Measurements from ENCODE around the gene FILIP1L. TPM values are rescaled to one million over a fixed set of nuclear protein-coding genes. Genes with fewer than 3 reads are reported as not detected.

Gene FILIP1L
- polyA plus RNA-seq, 3 donors, result 0.13 to 0.40 (median 0.25) TPM

DNA sequence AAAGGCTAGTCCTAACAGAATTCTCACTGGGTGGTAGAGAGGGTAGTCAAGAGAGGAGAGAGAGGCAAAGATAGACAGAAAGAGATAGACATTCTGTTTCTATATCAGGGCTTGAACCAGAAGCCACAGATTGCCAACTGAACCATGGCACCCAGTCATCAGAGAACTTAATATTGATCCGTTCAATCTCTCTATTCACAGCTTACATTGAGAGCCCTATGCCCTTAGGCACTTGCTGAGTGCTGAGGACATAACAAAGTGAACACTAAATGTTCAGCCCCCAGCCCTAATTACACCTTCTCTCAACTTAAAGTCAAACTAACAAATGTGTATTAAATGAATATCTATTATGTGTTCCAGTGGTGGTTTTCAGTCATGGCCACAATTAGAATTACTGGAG is 124.1 kb downstream of the FILIP1L start:
- Mint-ChIP-seq H3K4me1 (peaks cover 2% of the 10 kb centered on the region), H3K27ac (no peak overlapping the region)

DNA sequence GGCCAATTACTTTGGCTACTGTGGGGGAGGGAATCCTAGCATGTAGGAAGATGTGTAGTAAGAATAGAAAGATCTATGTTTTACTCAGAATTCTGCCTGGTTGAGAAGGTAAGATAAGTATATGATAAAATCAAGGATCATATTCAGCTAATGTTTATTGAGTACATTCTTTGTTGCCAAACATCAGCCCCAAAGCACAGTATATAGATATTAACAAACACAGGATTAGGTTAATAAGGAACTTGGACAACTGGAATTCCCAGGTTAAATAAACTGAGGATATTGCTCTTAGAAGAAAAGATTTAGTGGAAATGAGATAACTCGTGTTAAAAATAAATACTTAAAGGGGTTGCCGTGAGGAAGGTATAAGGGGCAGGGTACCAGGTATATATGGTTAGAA is 129.6 kb downstream of the FILIP1L start:
- no peak for TF ChIP-seq CTCF (IDR thresholded peaks at IDR 0.05)
- H3K9me3 ChIP-seq (replicated peaks in 1 of 2; ENCODE audit: control insufficient read depth in 1 of 2, insufficient read depth in 1 of 2, low read length in 2 of 2), result no peaks in the 10 kb centered on the region
- no peak overlapping the region for H3K9ac ChIP-seq (ENCODE audit: insufficient read depth, low read length, poor library complexity, severe bottlenecking)
- no peaks in the 10 kb centered on the region for H3K36me3 Mint-ChIP-seq
- H3K27ac Mint-ChIP-seq, result no peak overlapping the region
- no peaks in the 10 kb centered on the region for H3K36me3 ChIP-seq (replicated peaks in 1 of 2; ENCODE audit: control insufficient read depth in 1 of 2, insufficient read depth in 2 of 2, low read length in 2 of 2)
- no peaks in the 10 kb centered on the region for H3K27me3 ChIP-seq (ENCODE audit: control insufficient read depth in 2 of 2, insufficient read depth in 2 of 2, low read length in 2 of 2)
- no peaks in the 10 kb centered on the region for H3K79me2 ChIP-seq (ENCODE audit: insufficient read depth, low read length)
- no peak for DNase-seq
- no peaks in the 10 kb centered on the region for H3K27me3 Mint-ChIP-seq (ENCODE audit: low read depth in 3 of 3)
- H3K4me2 ChIP-seq (replicated peaks; ENCODE audit: extremely low read depth, low read length, poor library complexity, severe bottlenecking), result no peak overlapping the region
- intact Hi-C loops (cut with micrococcal nuclease), result no loop called here
- peaks cover 2% of the 10 kb centered on the region for H3K4me1 Mint-ChIP-seq
- no peak overlapping the region for H3K4me3 Mint-ChIP-seq
- no peak overlapping the region for H3K4me3 ChIP-seq (replicated peaks in 1 of 3; ENCODE audit: low read depth in 2 of 3, low read length in 3 of 3)
- no peaks in the 10 kb centered on the region for H4K20me1 ChIP-seq (ENCODE audit: insufficient read depth, low read length)
- H3K27ac ChIP-seq (ENCODE audit: low read depth in 1 of 2, low read length in 2 of 2), result no peak overlapping the region
- H3K9me3 Mint-ChIP-seq, result peaks cover 0 to 2% (median 0%) of the 10 kb centered on the region in 7 donors
- no peaks in the 10 kb centered on the region for H3K4me1 ChIP-seq (ENCODE audit: control insufficient read depth in 1 of 2, insufficient read depth in 2 of 2, low read length in 2 of 2)
- no CpG with 5 or more reads among the region's 2 CpGs for whole genome bisulfite sequencing (ENCODE audit: insufficient coverage)
- no peak overlapping the region for H2AFZ ChIP-seq (ENCODE audit: insufficient read depth, low read depth, low read length, poor library complexity, severe bottlenecking)

More for the DNA sequence above, 124.1 kb downstream of the FILIP1L start:
- Histone ChIP-seq H3K4me1 (ENCODE audit: control insufficient read depth in 1 of 2, insufficient read depth in 2 of 2, low read length in 2 of 2) (no peaks in the 10 kb centered on the region), H2AFZ (ENCODE audit: insufficient read depth, low read depth, low read length, poor library complexity, severe bottlenecking) (no peak overlapping the region), H3K4me3 (replicated peaks in 1 of 3; ENCODE audit: low read depth in 2 of 3, low read length in 3 of 3) (no peak overlapping the region), H3K4me2 (replicated peaks; ENCODE audit: extremely low read depth, low read length, poor library complexity, severe bottlenecking) (no peak overlapping the region), H4K20me1 (ENCODE audit: insufficient read depth, low read length) (no peaks in the 10 kb centered on the region), H3K36me3 (replicated peaks in 1 of 2; ENCODE audit: control insufficient read depth in 1 of 2, insufficient read depth in 2 of 2, low read length in 2 of 2) (no peaks in the 10 kb centered on the region), H3K79me2 (ENCODE audit: insufficient read depth, low read length) (no peaks in the 10 kb centered on the region), H3K9me3 (replicated peaks in 1 of 2; ENCODE audit: control insufficient read depth in 1 of 2, insufficient read depth in 1 of 2, low read length in 2 of 2) (peaks cover 6 to 8% of the 10 kb centered on the region in 2 donors), H3K27me3 (ENCODE audit: control insufficient read depth in 2 of 2, insufficient read depth in 2 of 2, low read length in 2 of 2) (no peaks in the 10 kb centered on the region), H3K9ac (ENCODE audit: insufficient read depth, low read length, poor library complexity, severe bottlenecking) (no peak overlapping the region), H3K27ac (ENCODE audit: low read depth in 1 of 2, low read length in 2 of 2) (no peak overlapping the region)
- H3K4me3 Mint-ChIP-seq, result no peak overlapping the region
- H3K27me3 Mint-ChIP-seq (ENCODE audit: low read depth in 3 of 3), result peaks cover 0 to 2% (median 0%) of the 10 kb centered on the region in 3 donors
- H3K9me3 Mint-ChIP-seq, result peaks cover 7 to 13% (median 10%) of the 10 kb centered on the region in 7 donors
- H3K36me3 Mint-ChIP-seq, result no peaks in the 10 kb centered on the region
- intact Hi-C loops (cut with micrococcal nuclease), result no loop called here
- no peak for TF ChIP-seq CTCF (IDR thresholded peaks at IDR 0.05)
- 80% methylated on average over 1 of the region's 1 CpG for WGBS (ENCODE audit: insufficient coverage)
- no peak for DNase-seq

Data from CD14-positive monocyte (primary cell).